Epithelial cell of alveolus of lung (primary cell): Measurements from ENCODE around the gene CHAF1B. TPM values are rescaled to one million over a fixed set of nuclear protein-coding genes. Genes with fewer than 3 reads are reported as not detected.

Experiments
- total RNA-seq: library from RNA; depleted of rRNA; stranded (reverse); fragments of >200 nt; gene quantifications from 2 replicates; pipeline ENCODE4 v1.2.1, GENCODE V29; 2015

The CHAF1B gene
- total RNA-seq, result 4.2 and 7.0 TPM in 2 replicates

DNA sequence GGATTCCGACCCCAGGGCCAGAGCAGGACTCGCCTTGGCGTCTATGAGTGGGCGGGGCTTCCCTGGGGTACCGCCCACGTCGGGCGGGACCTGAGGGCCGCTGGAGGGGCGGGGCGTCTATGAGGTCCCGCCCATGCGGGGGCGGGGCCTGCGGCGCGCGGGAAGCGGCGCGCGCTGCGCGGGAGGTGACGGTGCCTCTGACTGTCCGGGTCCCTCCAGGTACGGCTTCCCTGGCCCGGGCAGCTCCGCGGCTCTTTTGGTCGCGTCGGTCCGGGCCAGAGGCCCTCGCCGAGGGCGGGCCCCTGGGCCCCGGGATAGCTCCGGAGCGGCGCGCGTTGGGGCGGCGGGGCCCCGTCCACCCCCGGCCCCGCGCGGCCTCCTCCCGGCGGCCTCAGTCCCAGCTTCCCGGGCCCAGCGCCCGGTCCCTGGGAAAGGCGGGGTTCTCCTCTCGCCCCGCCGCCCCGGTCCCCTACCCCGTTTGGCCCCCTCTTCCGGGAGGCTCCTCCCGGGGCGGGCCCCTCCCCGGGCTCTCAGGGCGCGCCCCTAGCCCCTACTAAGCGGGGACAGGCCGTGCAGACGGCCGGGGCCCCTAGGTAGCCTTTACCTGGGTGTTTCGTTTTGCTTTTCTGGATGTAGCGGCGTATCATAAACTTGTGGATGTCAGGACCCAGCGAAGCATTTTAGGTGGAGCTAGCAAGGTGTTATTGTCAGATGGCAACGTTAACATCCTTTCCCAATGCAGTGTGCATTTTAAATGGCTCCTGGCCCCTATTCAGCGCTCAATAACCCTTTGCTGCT is at the start of gene CHAF1B:
TSS of gene CHAF1B (plus strand) at position 160 of the 798 bp plus-strand sequence. CDS start 745 bp downstream, outside the sequence.

Other genes starting within 250 kb of the CHAF1B start
- 0.80 and 6.6 TPM in 2 replicates for gene DOP1B, start 228.6 kb upstream of the CHAF1B start, total RNA-seq
- 15.9 and 16.1 TPM in 2 replicates for gene MORC3, start 65.2 kb upstream of the CHAF1B start, total RNA-seq
- gene CLDN14, start 94.7 kb downstream of the CHAF1B start, total RNA-seq, result 0.39 TPM in 1 of 2 replicates, not detected in the other